Measurements from ENCODE around the gene ZNF132. TPM values are rescaled to one million over a fixed set of nuclear protein-coding genes. Genes with fewer than 3 reads are reported as not detected.
A peak's percentile ranks its signal among the peaks of the same experiment; 100 is the strongest.

The ZNF132 gene
- total and polyA plus RNA-seq, 9 of the 15 experiments (the other 6 are each of a cell fraction or from before 2014, with no cell fraction given): 0.03 to 0.42 (median 0.10) TPM; not detected in 5

DNA sequence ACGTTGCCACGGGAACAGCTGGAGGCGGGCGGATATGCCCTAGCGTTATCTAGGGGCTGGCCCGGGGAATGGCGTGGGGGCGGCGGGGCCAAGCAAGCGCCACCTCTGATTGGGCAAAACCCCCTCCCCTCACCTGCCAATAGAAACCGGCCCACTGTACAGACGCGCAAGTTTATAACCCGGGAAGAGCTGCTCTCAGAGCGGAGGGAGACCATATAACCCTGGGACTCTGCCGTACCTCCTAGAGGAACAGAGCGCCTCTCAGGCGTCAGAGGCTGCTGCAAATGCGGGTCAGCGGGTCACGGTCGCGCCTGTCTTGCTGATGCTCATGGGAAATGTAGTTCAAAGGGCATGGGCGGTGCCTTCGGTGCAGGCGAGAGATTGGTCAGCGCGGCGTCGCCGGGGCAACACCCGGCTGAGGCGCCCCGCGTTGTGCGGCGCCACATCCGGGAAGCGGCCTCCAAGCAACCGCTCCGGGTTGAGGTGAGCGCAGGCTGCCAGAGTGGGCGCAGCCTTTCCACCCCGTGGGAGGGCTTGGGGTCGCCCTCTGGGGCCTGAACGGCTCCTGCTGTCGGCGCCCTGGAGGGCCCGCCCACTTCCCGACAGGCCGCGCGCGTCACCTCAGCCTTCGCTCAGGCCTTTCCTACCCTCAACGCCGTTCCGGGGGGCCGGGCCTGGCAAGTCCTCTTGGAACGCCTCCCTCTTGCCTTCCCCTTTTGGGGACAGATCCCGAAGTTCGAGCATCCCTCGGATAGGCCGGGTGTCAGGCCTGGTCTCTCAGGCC lies 36.0 kb upstream of the ZNF132 start, which contains the start of gene ZNF446 (continued):
- TF ChIP-seq MEF2D (tag; conservative IDR thresholded peaks at IDR 0.05; ENCODE audit: low read depth) (no peak), KDM2B (CRISPR knock-in tag; IDR thresholded peaks at IDR 0.05) (no peak; the same call in 1 of the 2 replicates), POLR3A (IDR thresholded peaks at IDR 0.05; ENCODE audit: borderline replicate concordance, extremely low read depth, insufficient read depth, insufficient read length) (no peak), HDAC8 (tag; IDR thresholded peaks at IDR 0.05) (0 out of 2 replicates have a peak, but pooled peaks have one; percentile 29), ZNF778 (CRISPR knock-in tag; IDR thresholded peaks at IDR 0.05) (no peak), PRMT5 (CRISPR knock-in tag; IDR thresholded peaks at IDR 0.05) (no peak)
- TF ChIP-seq, protein P1, sequence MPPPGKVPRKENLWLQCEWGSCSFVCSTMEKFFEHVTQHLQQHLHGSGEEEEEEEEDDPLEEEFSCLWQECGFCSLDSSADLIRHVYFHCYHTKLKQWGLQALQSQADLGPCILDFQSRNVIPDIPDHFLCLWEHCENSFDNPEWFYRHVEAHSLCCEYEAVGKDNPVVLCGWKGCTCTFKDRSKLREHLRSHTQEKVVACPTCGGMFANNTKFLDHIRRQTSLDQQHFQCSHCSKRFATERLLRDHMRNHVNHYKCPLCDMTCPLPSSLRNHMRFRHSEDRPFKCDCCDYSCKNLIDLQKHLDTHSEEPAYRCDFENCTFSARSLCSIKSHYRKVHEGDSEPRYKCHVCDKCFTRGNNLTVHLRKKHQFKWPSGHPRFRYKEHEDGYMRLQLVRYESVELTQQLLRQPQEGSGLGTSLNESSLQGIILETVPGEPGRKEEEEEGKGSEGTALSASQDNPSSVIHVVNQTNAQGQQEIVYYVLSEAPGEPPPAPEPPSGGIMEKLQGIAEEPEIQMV (tag; conservative IDR thresholded peaks at IDR 0.05; ENCODE audit: low read depth): no peak
- TF ChIP-seq, protein P2, sequence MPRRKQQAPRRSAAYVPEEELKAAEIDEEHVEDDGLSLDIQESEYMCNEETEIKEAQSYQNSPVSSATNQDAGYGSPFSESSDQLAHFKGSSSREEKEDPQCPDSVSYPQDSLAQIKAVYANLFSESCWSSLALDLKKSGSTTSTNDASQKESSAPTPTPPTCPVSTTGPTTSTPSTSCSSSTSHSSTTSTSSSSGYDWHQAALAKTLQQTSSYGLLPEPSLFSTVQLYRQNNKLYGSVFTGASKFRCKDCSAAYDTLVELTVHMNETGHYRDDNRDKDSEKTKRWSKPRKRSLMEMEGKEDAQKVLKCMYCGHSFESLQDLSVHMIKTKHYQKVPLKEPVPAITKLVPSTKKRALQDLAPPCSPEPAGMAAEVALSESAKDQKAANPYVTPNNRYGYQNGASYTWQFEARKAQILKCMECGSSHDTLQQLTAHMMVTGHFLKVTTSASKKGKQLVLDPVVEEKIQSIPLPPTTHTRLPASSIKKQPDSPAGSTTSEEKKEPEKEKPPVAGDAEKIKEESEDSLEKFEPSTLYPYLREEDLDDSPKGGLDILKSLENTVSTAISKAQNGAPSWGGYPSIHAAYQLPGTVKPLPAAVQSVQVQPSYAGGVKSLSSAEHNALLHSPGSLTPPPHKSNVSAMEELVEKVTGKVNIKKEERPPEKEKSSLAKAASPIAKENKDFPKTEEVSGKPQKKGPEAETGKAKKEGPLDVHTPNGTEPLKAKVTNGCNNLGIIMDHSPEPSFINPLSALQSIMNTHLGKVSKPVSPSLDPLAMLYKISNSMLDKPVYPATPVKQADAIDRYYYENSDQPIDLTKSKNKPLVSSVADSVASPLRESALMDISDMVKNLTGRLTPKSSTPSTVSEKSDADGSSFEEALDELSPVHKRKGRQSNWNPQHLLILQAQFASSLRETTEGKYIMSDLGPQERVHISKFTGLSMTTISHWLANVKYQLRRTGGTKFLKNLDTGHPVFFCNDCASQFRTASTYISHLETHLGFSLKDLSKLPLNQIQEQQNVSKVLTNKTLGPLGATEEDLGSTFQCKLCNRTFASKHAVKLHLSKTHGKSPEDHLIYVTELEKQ (CRISPR knock-in tag; IDR thresholded peaks at IDR 0.05): no peak
- TF ChIP-seq, protein P3, sequence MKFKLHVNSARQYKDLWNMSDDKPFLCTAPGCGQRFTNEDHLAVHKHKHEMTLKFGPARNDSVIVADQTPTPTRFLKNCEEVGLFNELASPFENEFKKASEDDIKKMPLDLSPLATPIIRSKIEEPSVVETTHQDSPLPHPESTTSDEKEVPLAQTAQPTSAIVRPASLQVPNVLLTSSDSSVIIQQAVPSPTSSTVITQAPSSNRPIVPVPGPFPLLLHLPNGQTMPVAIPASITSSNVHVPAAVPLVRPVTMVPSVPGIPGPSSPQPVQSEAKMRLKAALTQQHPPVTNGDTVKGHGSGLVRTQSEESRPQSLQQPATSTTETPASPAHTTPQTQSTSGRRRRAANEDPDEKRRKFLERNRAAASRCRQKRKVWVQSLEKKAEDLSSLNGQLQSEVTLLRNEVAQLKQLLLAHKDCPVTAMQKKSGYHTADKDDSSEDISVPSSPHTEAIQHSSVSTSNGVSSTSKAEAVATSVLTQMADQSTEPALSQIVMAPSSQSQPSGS (CRISPR knock-in tag; IDR thresholded peaks at IDR 0.05): no peak
- TF ChIP-seq, protein P4, sequence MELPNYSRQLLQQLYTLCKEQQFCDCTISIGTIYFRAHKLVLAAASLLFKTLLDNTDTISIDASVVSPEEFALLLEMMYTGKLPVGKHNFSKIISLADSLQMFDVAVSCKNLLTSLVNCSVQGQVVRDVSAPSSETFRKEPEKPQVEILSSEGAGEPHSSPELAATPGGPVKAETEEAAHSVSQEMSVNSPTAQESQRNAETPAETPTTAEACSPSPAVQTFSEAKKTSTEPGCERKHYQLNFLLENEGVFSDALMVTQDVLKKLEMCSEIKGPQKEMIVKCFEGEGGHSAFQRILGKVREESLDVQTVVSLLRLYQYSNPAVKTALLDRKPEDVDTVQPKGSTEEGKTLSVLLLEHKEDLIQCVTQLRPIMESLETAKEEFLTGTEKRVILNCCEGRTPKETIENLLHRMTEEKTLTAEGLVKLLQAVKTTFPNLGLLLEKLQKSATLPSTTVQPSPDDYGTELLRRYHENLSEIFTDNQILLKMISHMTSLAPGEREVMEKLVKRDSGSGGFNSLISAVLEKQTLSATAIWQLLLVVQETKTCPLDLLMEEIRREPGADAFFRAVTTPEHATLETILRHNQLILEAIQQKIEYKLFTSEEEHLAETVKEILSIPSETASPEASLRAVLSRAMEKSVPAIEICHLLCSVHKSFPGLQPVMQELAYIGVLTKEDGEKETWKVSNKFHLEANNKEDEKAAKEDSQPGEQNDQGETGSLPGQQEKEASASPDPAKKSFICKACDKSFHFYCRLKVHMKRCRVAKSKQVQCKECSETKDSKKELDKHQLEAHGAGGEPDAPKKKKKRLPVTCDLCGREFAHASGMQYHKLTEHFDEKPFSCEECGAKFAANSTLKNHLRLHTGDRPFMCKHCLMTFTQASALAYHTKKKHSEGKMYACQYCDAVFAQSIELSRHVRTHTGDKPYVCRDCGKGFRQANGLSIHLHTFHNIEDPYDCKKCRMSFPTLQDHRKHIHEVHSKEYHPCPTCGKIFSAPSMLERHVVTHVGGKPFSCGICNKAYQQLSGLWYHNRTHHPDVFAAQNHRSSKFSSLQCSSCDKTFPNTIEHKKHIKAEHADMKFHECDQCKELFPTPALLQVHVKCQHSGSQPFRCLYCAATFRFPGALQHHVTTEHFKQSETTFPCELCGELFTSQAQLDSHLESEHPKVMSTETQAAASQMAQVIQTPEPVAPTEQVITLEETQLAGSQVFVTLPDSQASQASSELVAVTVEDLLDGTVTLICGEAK (IDR thresholded peaks at IDR 0.05): peak; percentile 90
- TF ChIP-seq, protein P4 (CRISPR knock-in tag; IDR thresholded peaks at IDR 0.05): no peak

Measured in K562 (cell line).